NCI-H2107 (cell line): ENCODE measurements around the gene ARSB.
"Not testable (repeated sequence)": the region's sequence is repeated elsewhere in the genome, so short reads cannot be mapped to it uniquely, and the experiment has no call there.

ENCODE experiments used
- DNase-seq: peaks from one replicate; lab custom pipeline; 2025; lab: John Stamatoyannopoulos, UW

The ARSB gene

GRCh38 chr5:78930721-78931120 lies 54.4 kb downstream of the ARSB start:
- no peak for DNase-seq

GRCh38 chr5:78929833-78930232 lies 55.3 kb downstream of the ARSB start:
- no peak for DNase-seq

GRCh38 chr5:78927657-78928282 lies 57.3 kb downstream of the ARSB start:
- no peak for DNase-seq

- no peak for DNase-seq
Observed at GRCh38 chr5:78926252-78926651, 58.9 kb downstream of the ARSB start.

- no peak for DNase-seq
Observed at GRCh38 chr5:78925129-78925876, 59.8 kb downstream of the ARSB start.

- DNase-seq = no peak
Observed at GRCh38 chr5:78923622-78923970, 61.5 kb downstream of the ARSB start.

GRCh38 chr5:78922879-78923621 lies 62.1 kb downstream of the ARSB start:
- DNase-seq = no peak

- DNase-seq = no peak
Observed at GRCh38 chr5:78920604-78921003, 64.5 kb downstream of the ARSB start.

- no peak for DNase-seq
Observed at GRCh38 chr5:78919796-78920195, 65.3 kb downstream of the ARSB start.

- no peak for DNase-seq
Observed at GRCh38 chr5:78916044-78916443, 69.1 kb downstream of the ARSB start.

- DNase-seq = no peak
Observed at GRCh38 chr5:78915170-78915569, 69.9 kb downstream of the ARSB start.

GRCh38 chr5:78912811-78913210 lies 72.3 kb downstream of the ARSB start:
- DNase-seq = no peak

- no peak for DNase-seq
Observed at GRCh38 chr5:78912085-78912771, 72.9 kb downstream of the ARSB start.

- not testable (repeated sequence) for DNase-seq
Observed at GRCh38 chr5:78909224-78909983, 75.7 kb downstream of the ARSB start.

GRCh38 chr5:78908173-78909061 lies 76.7 kb downstream of the ARSB start:
- peak; percentile 80 for DNase-seq

- DNase-seq = no peak
Observed at GRCh38 chr5:78907255-78907891, 77.7 kb downstream of the ARSB start.

GRCh38 chr5:78905084-78905938 lies 79.8 kb downstream of the ARSB start:
- DNase-seq = no peak

- no peak for DNase-seq
Observed at GRCh38 chr5:78903861-78904260, 81.2 kb downstream of the ARSB start.

- no peak for DNase-seq
Observed at GRCh38 chr5:78903353-78903752, 81.8 kb downstream of the ARSB start.
